ENCODE results near the gene RXRA. TPM values are rescaled to one million over a fixed set of nuclear protein-coding genes. Genes with fewer than 3 reads are reported as not detected.
A peak's percentile ranks its signal among the peaks of the same experiment; 100 is the strongest.

RXRA gene
- total and polyA plus RNA-seq, 2 of the 4 experiments (the other 2 are of a cell fraction), result 7.5 to 17.9 TPM

- dilution Hi-C loops (cut with HindIII; ENCODE audit: low sequenced_read_pairs, unreplicated experiment), result no loop called here
- no TSS peak for BruUV-seq (replicated peaks)
Observed at GRCh38 chr9:134366223-134367031, 40.2 kb downstream of the RXRA start.

More at GRCh38 chr9:134366223-134367031, 40.2 kb downstream of the RXRA start:
- H3K9me3 ChIP-seq (ENCODE audit: control insufficient read depth, insufficient read depth, low read length), result no peaks in the 10 kb centered on the region
- H3K4me3 ChIP-seq (ENCODE audit: insufficient read depth, low read depth, low read length), result no peak overlapping the region
- H3K9ac ChIP-seq (ENCODE audit: low read depth, low read length), result no peak overlapping the region
- peak overlapping the region; percentile 83 for H2AK9ac ChIP-seq (replicated peaks; ENCODE audit: low read depth, low read length, poor library complexity)
- H3K4me2 ChIP-seq (ENCODE audit: low read depth, low read length), result peak overlapping the region; percentile 9; the same call in 1 of the 2 replicates
- no peaks in the 10 kb centered on the region for H3K36me3 ChIP-seq (ENCODE audit: control insufficient read depth, insufficient read depth, low read length)
- in situ Hi-C loops (cut with MboI; ENCODE audit: low sequenced_read_pairs) (no loop called here), intact Hi-C loops (cut with micrococcal nuclease) (no loop called here)
- H2BK15ac ChIP-seq (ENCODE audit: low read depth, low read length), result peak overlapping the region; percentile 9; the same call in 1 of the 3 replicates
- TF ChIP-seq BHLHE40 (IDR thresholded peaks at IDR 0.05; ENCODE audit: low read depth, low read length) (peak; percentile 91), RAD21 (IDR thresholded peaks at IDR 0.05; ENCODE audit: low read length) (no peak), MXI1 (IDR thresholded peaks at IDR 0.05; ENCODE audit: borderline replicate concordance, low read depth, low read length) (peak; percentile 32; the same call in 1 of the 2 replicates), USF2 (IDR thresholded peaks at IDR 0.05; ENCODE audit: low read depth, low read length) (peak; percentile 79), CEBPB (IDR thresholded peaks at IDR 0.05; ENCODE audit: low read depth, low read length) (0 out of 2 replicates have a peak, but pooled peaks have one; percentile 22), MAFK (IDR thresholded peaks at IDR 0.05; ENCODE audit: low read depth, low read length) (no peak), MAZ (IDR thresholded peaks at IDR 0.05; ENCODE audit: borderline replicate concordance, low read depth, low read length) (peak; percentile 91; the same call in 1 of the 2 replicates)
- no peak overlapping the region; the same call in 1 of the 2 replicates for H2BK120ac ChIP-seq (ENCODE audit: low read depth, low read length)
- peak overlapping the region; percentile 88 for H3K4ac ChIP-seq (ENCODE audit: low read depth, low read length)
- H4K91ac ChIP-seq (ENCODE audit: insufficient read depth, low read depth, low read length), result 0 out of 2 replicates have a peak overlapping the region, but pooled peaks have one; percentile 63
- H3K56ac ChIP-seq (ENCODE audit: extremely low read depth, insufficient read depth, low read length), result no peak overlapping the region; the same call in 1 of the 2 replicates
- no peaks in the 10 kb centered on the region for H3K27me3 ChIP-seq (ENCODE audit: control insufficient read depth, insufficient read depth, low read length)
- H4K20me1 ChIP-seq (ENCODE audit: insufficient read depth, low read length), result peaks cover 100% of the 10 kb centered on the region
- peak overlapping the region; percentile 62; the same call in 1 of the 2 replicates for H3K23ac ChIP-seq (ENCODE audit: low read depth, low read length)
- POLR2A ChIA-PET (ENCODE audit: unreplicated experiment), result interaction anchor here (0.6 kb wide), 1 partner anchor 12 kb away, joined by 3 read pairs; no protein-coding TSS in a partner anchor
- H4K5ac ChIP-seq (ENCODE audit: low read depth, low read length), result no peak overlapping the region
- H2AK5ac ChIP-seq (ENCODE audit: low read depth, low read length), result peak overlapping the region; percentile 90; the same call in 1 of the 2 replicates
- ATAC-seq (ENCODE audit: low read depth), result peak; percentile 92
- peaks cover 18 to 96% of the 10 kb centered on the region in 2 experiments for H3K79me1 ChIP-seq (ENCODE audit: low read depth in 1 of 2, low read length in 2 of 2)
- 69% methylated on average over 8 of the region's 25 CpGs; no CpG with 5 or more reads in 1 of the 2 experiments for WGBS, 2 experiments (ENCODE audit: extremely low coverage in 2 of 2, insufficient read length in 1 of 2)
- peak; percentile 83 for DNase-seq
- H2BK5ac ChIP-seq (ENCODE audit: low read depth, low read length, poor library complexity, severe bottlenecking), result peak overlapping the region; percentile 25
- H3K4me1 ChIP-seq (ENCODE audit: control insufficient read depth, insufficient read depth, low read length), result peaks cover 19% of the 10 kb centered on the region
- H3K14ac ChIP-seq (replicated peaks; ENCODE audit: low read depth, low read length), result peak overlapping the region; percentile 57; the same call in 1 of the 2 replicates
- peak overlapping the region in 1 of 2 experiments; percentile 77; a peak in 1 of 4 replicates for H4K8ac ChIP-seq (ENCODE audit: low read depth in 2 of 2, low read length in 2 of 2)
- peaks cover 19% of the 10 kb centered on the region for H3K9me1 ChIP-seq (ENCODE audit: insufficient read depth, low read length)
- H3K18ac ChIP-seq (ENCODE audit: low read depth, low read length), result no peak overlapping the region
- H3K27ac ChIP-seq (ENCODE audit: insufficient read depth, low read length), result peak overlapping the region; percentile 28
- peak overlapping the region; percentile 85 for H2AFZ ChIP-seq (replicated peaks; ENCODE audit: low read length, poor library complexity)
- H2BK20ac ChIP-seq (ENCODE audit: low read depth, low read length), result peak overlapping the region; percentile 27; the same call in 1 of the 2 replicates
- CTCF ChIA-PET, result interaction anchor here (1.0 kb wide), 1 partner anchor 195 kb away, joined by 3 read pairs; no protein-coding TSS in a partner anchor
